ENCODE data around the gene REPS1.
"Not testable (repeated sequence)": the region's sequence is repeated elsewhere in the genome, so short reads cannot be mapped to it uniquely, and the experiment has no call there.

REPS1 gene

GRCh38 chr6:138999949-139000725, 12.1 kb upstream of the REPS1 start:
- no peak for DNase-seq (ENCODE audit: low spot score)

GRCh38 chr6:138997136-138997535, 9.1 kb upstream of the REPS1 start:
- DNase-seq (ENCODE audit: low spot score), result no peak

- no peak for DNase-seq (ENCODE audit: low spot score)
Measured at GRCh38 chr6:138996524-138996923, 8.5 kb upstream of the REPS1 start.

- DNase-seq (ENCODE audit: low spot score), result not testable (repeated sequence)
Measured at GRCh38 chr6:138993410-138993809, 5.4 kb upstream of the REPS1 start.

GRCh38 chr6:138992965-138993364, 4.9 kb upstream of the REPS1 start:
- not testable (repeated sequence) for DNase-seq (ENCODE audit: low spot score)

GRCh38 chr6:138991206-138991605, 3.2 kb upstream of the REPS1 start:
- no peak for DNase-seq (ENCODE audit: low spot score)

- DNase-seq (ENCODE audit: low spot score), result no peak
Measured at GRCh38 chr6:138989098-138989983, 1.3 kb upstream of the REPS1 start.

- no peak for DNase-seq (ENCODE audit: low spot score)
Measured at GRCh38 chr6:138988469-138988834, 399 bp upstream of the REPS1 start.

- DNase-seq (ENCODE audit: low spot score), result no peak
Measured at GRCh38 chr6:138987080-138987642, 892 bp downstream of the REPS1 start.

- DNase-seq (ENCODE audit: low spot score), result peak; percentile 49
Measured at GRCh38 chr6:138986578-138986977, 1.5 kb downstream of the REPS1 start.

- DNase-seq (ENCODE audit: low spot score), result no peak
Measured at GRCh38 chr6:138981416-138981815, 6.6 kb downstream of the REPS1 start.

- no peak for DNase-seq (ENCODE audit: low spot score)
Measured at GRCh38 chr6:138979813-138980668, 8.0 kb downstream of the REPS1 start.

- DNase-seq (ENCODE audit: low spot score), result no peak
Measured at GRCh38 chr6:138979365-138979764, 8.7 kb downstream of the REPS1 start.

- DNase-seq (ENCODE audit: low spot score), result no peak
Measured at GRCh38 chr6:138978229-138978628, 9.8 kb downstream of the REPS1 start.

- DNase-seq (ENCODE audit: low spot score), result no peak
Measured at GRCh38 chr6:138977646-138978167, 10.3 kb downstream of the REPS1 start.

GRCh38 chr6:138977242-138977641, 10.8 kb downstream of the REPS1 start:
- no peak for DNase-seq (ENCODE audit: low spot score)

- DNase-seq (ENCODE audit: low spot score), result no peak
Measured at GRCh38 chr6:138975815-138976214, 12.2 kb downstream of the REPS1 start.

- no peak for DNase-seq (ENCODE audit: low spot score)
Measured at GRCh38 chr6:138973466-138974153, 14.4 kb downstream of the REPS1 start.

- DNase-seq (ENCODE audit: low spot score), result no peak
Measured at GRCh38 chr6:138972226-138972665, 15.8 kb downstream of the REPS1 start.

GRCh38 chr6:138971601-138972000, 16.5 kb downstream of the REPS1 start:
- DNase-seq (ENCODE audit: low spot score), result no peak

- DNase-seq (ENCODE audit: low spot score), result peak; percentile 32
Measured at GRCh38 chr6:138970856-138971425, 17.1 kb downstream of the REPS1 start.
